Measurements from ENCODE around the gene ARPC4. TPM values are rescaled to one million over a fixed set of nuclear protein-coding genes. Genes with fewer than 3 reads are reported as not detected.

The ARPC4 gene
- total RNA-seq, 2 donors from 2014 or later, result 144 to 148 TPM

- DNase-seq (ENCODE audit: low spot score), result peak; percentile 94
- intact Hi-C loops (cut with DNase I), result no loop called here
Observed at GRCh38 chr3:9809615-9810432, 16.9 kb downstream of the ARPC4 start, which contains the start of gene TTLL3. TSS of gene TTLL3 (plus strand) at chr3:9810262. CDS start at chr3:9810662, 400 bp downstream.

DNA sequence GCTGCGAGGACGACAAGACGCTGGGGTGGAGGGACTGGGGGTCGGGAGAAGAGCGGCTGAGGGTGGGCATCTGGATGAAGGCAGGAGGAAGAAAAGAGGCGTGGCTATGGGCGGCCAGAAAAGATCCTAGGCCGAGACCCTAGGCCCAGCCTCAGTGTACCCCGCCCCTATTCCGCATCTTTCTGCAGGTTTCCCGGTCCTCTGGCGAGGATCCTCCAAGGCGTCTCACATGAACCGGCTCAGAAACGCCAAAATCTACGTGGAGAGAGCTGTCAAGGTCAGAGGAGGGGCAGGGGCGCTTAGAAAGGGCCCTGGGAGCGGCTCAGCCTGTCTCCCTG is 17.5 kb downstream of the ARPC4 start:
- intact Hi-C loops (cut with DNase I), result no loop called here
- DNase-seq (ENCODE audit: low spot score), result no peak

- DNase-seq (ENCODE audit: low spot score), result no peak
- intact Hi-C loops (cut with DNase I), result no loop called here
Observed at GRCh38 chr3:9810846-9811245, 18.0 kb downstream of the ARPC4 start.

- DNase-seq (ENCODE audit: low spot score), result no peak
Observed at GRCh38 chr3:9812870-9813483, 20.1 kb downstream of the ARPC4 start.

DNA sequence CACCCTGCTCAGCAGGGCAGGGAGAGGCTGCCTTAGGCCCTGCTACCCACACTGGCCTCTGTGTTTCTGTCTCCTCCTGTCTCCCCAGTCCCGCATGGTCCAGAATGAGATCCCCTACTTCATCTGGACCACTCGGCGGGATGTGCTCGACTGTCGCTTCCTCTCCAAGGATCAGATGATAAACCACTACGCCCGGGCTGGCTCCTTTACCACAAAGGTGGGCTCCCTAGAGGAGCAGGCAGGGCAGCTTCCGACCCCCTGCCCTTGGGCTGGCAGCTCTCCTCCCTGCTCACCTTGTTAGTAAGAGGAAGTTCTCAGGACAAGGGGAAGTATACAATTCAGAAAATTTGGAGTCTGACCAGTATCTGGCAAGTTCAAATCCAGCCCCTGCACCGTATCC is 23.1 kb downstream of the ARPC4 start:
- no peak for DNase-seq (ENCODE audit: low spot score)
- intact Hi-C loops (cut with DNase I), result no loop called here

More at GRCh38 chr3:9812870-9813483, 20.1 kb downstream of the ARPC4 start:
- intact Hi-C loops (cut with DNase I), result no loop called here

DNA sequence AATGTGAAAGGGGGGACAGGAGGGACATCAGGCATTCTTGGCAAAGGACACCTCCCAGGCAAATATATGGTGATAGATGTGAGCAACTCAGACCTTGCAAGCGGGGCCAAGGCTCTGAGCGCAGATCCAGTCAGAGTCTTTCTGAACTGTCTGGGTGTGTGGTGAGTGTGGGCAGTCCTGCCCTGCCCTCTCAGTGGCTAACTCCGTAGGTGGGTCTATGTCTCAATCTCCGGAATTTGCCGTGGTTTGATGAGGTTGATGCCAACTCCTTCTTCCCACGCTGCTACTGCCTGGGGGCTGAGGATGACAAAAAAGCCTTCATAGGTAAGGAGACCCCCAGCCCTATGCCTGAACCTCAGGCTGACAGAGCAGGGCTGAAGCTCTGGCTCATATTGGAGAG is 24.6 kb downstream of the ARPC4 start:
- no peak for DNase-seq (ENCODE audit: low spot score)
- intact Hi-C loops (cut with DNase I), result no loop called here

DNA sequence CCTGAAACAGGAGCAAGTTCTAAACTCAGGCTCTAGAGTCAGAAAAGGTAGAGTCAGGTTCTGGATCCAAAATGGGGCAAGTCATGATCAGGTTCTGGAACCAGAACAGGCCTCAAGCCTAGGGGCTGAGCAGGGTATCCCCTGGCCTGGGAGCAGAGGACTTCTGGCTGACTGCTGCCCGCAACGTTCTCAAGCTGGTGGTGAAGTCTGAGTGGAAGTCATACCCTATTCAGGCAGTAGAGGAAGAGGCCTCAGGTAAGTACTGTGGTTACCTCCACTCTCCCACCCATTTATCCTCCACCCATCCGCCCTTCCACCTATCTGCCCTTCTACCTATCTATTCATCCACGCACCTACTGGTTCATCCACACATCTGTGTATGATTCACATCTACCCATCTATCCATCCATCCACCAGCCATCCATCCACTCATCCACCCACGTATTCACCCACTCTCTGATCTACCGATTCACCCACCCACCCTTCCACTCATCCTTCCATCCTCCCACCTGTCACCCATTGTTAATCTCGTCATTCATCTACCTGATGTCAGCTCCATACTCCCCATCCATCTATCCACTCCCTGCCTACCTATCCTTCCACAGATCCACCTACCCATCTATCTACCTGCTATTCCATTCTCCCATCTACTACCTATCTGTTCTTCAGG is 25.9 kb downstream of the ARPC4 start:
- DNase-seq (ENCODE audit: low spot score), result no peak
- intact Hi-C loops (cut with DNase I), result no loop called here

GRCh38 chr3:9820543-9820942 is 27.7 kb downstream of the ARPC4 start:
- intact Hi-C loops (cut with DNase I), result no loop called here
- DNase-seq (ENCODE audit: low spot score), result no peak

DNA sequence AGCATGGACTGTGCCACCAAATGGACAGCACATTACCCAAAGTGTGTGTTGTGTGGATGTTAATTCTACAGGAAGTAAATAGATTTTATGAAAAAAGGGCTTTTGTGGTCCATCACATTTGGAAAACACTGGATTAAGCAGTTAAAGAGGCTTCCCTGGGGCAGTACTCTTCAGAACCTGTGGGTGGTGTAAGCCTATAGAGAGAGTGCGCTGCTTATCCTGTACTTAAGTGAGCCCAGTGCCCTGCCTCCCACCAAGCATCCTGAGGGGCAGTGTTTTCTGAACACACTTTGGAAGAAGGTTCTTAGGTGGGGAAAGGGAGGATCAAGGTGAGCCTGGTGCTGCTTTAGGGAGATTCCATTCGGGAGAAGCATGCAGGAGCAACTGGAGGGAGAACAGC is 28.1 kb downstream of the ARPC4 start:
- intact Hi-C loops (cut with DNase I), result no loop called here
- no peak for DNase-seq (ENCODE audit: low spot score)

DNA sequence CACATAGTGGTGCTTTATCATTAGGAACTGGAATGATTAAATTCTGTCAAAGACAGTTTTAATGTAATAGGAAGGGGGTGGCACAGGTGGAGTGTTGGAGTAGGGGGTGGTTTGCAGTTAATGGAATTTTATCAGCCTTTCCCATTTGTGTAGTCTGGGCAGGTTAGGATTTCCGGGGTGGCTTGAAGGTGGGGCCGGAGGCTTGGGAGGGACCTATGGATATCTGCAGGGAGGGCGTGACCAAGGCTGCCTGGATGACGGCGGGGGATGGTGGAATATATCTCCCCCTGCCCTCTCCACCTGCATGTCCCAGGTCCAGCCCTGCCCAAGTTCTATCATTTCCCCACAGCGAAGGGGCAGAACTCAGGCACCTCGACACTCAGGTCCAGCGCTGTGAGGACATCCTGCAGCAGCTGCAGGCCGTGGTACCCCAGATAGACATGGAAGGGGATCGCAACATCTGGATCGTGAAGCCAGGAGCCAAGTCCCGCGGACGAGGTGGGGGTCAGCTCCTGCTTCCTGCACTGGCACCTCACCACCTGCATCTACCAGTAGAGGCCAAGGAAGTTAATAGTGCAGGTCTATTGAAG is 32.7 kb downstream of the ARPC4 start:
- no peak for DNase-seq (ENCODE audit: low spot score)
- intact Hi-C loops (cut with DNase I), result no loop called here

DNA sequence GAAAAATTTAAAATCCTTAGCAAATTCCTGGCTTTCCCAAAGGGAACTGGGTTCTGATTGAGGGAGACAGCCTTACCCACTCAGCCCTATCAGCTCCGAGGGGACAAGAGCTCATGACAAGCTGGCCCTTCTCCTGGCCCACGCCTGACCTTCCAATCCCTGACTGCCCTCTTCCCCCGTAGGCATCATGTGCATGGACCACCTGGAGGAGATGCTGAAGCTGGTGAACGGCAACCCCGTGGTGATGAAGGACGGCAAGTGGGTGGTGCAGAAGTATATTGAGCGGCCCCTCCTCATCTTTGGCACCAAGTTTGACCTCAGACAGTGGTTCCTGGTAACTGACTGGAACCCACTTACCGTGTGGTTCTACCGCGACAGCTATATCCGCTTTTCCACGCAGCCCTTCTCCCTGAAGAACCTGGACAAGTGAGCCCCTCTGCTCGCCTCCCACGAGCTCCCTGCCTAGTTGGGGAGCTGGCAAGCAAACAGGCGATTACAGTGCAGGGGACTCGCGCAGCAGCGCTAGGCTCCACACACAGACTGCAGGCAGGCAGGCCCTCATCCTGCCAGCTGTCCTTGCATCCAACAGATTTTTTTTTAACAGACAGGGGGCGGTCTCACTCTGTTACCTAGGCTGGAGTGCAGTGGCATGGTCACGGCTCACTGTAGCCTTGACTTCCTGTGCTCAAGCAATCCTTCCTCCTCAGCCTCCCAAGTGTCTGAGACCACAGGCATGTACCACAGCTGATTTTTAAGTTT is 34.1 kb downstream of the ARPC4 start:
- DNase-seq (ENCODE audit: low spot score), result peak; percentile 46
- intact Hi-C loops (cut with DNase I), result no loop called here

DNA sequence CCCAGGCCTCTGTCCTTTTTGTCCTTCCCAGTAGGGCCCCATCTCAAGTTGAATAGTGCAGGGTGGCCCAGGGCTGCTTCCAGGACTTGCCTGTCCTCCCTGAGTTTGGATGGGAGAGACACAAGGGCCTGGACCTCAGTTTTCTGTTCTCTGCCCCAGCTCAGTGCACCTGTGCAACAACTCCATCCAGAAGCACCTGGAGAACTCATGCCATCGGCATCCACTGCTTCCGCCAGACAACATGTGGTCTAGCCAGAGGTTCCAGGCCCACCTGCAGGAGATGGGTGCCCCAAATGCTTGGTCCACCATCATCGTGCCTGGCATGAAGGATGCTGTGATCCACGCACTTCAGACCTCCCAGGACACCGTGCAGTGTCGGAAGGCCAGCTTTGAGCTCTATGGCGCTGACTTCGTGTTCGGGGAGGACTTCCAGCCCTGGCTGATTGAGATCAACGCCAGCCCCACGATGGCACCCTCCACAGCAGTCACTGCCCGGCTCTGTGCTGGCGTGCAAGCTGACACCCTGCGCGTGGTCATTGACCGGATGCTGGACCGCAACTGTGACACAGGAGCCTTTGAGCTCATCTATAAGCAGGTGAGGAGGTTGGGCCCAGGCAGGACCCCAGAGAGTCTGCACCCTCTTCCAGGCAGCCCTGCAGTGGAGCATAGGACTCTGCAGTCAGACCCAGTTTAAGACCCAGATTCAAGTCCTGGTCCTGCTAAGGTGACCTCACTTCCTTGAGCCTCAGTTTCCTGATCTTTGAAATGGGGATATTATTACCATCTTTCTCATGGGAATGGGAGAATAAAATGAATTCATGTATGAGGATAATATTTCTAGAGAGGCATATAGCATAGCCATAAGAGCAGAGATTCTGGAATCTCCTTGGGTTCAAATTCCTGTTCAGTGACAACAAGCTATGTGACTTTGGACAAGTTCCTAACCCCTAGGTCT is 36.2 kb downstream of the ARPC4 start:
- intact Hi-C loops (cut with DNase I), result no loop called here
- peak; percentile 72 for DNase-seq (ENCODE audit: low spot score)

DNA sequence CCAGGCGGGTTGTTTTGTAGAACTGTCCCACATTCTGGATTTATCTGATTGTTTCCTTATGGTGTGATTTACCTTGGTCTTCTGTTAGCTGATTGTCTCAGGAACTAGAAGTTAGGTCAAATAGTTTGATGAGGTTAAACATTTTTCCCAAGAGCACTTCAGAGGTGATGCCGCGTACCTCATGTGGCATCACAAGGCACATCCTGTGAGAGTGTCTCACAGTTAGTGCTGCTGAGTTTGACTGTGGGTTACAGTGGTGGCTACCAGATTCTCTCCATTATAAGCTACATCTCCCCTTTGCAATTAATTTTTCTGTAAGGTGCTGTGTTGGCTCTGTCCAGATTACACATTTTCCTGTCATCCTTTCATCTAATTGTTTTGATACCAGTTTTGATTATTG is 38.4 kb downstream of the ARPC4 start:
- no peak for DNase-seq (ENCODE audit: low spot score)
- intact Hi-C loops (cut with DNase I), result no loop called here

- intact Hi-C loops (cut with DNase I), result no loop called here
- DNase-seq (ENCODE audit: low spot score), result peak; percentile 75
Observed at GRCh38 chr3:9833078-9833477, 40.2 kb downstream of the ARPC4 start.

GRCh38 chr3:9834520-9835380 is 41.9 kb downstream of the ARPC4 start:
- DNase-seq (ENCODE audit: low spot score), result peak; percentile 76
- intact Hi-C loops (cut with DNase I), result no loop called here

DNA sequence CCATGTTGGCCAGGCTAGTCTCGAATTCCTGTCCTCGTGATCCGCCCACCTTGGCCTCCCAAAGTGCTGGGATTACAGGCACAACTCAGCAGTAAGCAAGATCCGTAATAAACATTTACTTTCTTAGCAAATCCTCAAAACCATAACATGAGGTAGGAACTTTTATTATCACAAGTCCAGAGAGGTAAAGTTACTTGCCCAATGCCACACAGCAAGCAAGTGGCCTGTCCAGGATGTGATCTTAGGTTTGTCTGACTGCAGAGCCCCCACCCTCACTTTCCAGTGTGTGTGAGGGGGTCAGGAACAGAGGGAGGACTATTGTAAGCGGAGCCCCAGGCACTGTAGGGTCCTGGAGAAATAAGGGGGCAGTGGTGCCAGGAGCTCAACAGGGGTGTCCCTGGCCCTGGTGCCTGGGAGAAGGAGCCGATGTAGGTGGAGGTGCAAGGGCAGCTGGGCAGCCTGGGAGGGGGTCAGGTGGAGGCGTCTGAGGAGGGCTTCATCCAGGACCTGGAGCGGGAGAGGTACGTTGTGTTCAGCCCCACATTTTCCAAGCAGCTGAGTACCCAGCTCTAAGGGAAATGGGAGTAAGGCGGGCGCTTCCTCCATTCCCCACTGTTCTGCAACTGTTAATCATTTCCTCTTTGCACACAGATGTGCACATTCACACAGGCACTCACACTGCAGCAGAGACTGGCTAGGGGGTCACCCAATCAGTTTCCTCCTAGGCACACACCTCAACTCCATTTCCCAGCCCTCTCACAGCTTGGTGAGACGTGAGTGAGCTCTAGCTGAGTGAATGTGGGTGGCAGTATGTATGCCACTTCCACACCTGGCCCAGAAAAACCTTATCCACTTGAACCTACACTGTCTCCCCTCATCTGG is 45.1 kb downstream of the ARPC4 start:
- DNase-seq (ENCODE audit: low spot score), result peak; percentile 69
- intact Hi-C loops (cut with DNase I), result no loop called here

Data from posterior vena cava (tissue), 2 donors.